GM21576 (cell line): Measurements from ENCODE around the gene CIRBP.
A peak's percentile ranks its signal among the peaks of the same experiment; 100 is the strongest.
"Not testable (repeated sequence)": the region's sequence is repeated elsewhere in the genome, so short reads cannot be mapped to it uniquely, and the experiment has no call there.

Source experiments
- ATAC-seq: cut with Tn5 transposase; IDR thresholded peaks from one replicate; pipeline ENCODE4 v1.9.1; 2021; ENCODE audit warnings: mild to moderate bottlenecking, moderate library complexity; ENCODE audit not compliant: unreplicated experiment

Gene CIRBP

GRCh38 chr19:1243768-1244692 lies 25.1 kb upstream of the CIRBP start:
- ATAC-seq, result no peak

DNA sequence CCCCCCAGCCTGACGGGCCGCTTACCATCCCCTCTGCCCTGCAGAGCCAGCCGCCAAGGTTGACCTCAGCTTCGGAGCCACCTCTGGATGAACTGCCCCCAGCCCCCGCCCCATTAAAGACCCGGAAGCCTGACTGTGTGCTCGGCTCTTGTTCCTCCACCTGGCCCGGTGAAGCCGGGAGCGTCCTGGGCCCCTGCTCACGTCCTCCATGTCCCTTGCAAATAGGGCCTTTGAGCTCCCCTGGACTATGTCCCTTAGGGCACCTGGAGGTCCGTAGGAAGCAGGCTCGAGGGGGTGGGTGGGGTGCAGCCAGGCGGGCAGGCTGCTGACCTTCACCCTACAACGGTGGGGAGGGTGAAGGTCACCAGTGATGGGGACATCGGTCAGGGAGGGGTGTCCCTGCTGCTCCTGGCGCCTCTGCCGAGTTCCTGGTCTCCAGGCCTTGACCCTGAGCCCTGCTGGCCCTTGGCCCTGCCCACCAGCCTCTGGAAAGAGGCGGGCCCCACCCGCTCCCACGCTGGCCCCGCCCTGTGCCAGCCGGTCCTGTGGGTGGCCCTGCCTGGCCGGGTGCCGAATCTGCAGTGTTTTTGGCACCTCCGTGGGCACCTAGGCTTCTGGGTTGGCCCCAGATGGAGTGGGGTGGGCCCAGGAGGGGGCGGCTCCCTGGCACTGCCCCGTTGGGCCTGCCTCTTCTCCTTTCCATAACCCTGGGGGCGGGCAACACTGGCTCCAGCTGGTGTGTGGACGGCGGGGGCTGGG lies 24.3 kb upstream of the CIRBP start:
- ATAC-seq, result no peak

- ATAC-seq, result no peak
Observed at GRCh38 chr19:1245494-1246264, 23.5 kb upstream of the CIRBP start.

DNA sequence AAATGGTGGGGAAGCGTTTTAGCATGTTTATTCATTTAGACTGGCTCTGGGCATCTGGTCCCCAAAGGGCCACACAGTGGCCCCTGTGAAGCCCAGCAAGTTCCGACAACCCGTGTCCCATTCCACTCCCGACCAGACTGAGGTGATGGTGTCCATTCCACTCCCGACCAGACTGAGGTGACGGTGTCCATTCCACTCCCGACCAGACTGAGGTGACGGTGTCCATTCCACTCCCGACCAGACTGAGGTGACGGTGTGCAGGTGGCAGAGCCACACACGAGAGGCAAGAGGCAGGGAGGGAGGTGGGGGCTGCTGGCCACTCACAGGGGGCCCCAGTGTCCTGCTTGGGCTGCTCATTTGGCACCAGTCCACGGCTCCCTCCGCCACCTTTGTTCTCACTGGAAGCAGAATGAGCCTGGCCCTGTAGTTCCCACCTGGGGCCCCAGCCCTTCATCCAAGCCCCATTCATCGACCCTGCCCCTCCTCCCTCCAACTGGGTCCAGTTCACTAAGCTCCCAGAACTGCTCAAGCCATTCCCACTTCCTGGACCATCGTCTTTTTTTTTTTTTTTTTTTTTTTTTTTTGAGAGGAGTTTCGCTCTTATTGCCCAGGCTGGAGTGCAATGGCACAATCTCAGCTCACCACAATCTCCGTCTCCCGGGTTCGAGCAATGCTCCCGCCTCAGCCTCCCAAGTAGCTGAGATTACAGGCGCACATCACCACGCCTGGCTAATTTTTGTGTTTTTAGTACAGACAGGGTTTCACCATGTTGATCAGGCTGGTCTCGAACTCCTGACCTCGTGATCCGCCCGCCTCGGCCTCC lies 22.7 kb upstream of the CIRBP start:
- not testable (repeated sequence) for ATAC-seq

DNA sequence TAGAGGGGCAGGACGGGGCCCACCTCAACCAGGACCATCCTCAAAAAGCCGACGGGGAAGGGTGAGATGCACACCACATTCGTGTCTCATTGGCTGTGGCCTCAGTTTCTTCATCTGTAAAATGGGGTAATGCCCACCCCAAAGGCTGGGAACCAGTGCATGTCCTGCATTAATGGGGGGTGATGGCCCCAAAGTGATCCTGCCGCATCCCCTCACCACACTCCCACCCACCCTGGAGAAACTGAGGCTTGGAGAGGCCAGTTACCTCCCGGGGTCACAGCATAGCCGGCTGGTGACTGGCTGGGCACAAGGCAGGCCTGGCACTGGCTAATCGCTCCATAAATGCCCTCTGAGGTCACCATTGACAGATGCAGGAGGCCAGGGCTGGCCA lies 21.4 kb upstream of the CIRBP start:
- no peak for ATAC-seq

DNA sequence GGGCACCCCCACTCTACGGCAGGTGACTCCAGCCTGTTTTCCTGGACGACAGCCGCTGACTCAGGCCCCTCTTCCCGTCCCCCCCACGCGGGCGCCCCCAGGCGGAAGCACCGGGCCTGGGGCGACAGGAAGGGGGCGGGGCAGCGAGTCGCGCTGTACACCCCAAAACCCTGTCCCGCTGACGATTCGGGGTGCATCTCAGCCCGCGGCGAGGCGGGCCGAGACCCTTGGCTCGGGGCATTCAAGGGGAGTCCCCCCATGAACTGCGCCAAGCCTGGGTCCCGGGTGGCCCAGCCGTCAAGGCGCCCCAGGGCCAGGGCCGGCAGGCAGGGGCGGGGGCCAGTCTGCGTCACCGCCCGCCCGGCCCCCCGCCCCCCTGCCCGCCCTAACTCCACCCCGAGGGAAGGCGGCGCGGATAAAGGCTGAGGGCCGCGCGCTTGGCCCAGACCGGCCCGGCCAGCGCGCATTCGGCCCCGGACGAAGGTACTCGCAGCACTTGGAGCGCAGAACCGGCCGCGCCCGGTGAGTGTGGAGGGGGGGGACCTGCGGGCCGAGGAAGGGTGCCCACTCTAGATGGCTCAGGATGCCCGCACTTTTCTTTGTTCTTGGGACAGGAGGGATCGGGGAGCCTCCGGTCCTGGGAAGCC lies 20.9 kb upstream of the CIRBP start, which contains the start of gene MIDN:
Gene MIDN, plus strand, starts transcription at position 445 of the 647 bp plus-strand sequence. CDS start 1,714 bp downstream, outside the sequence.
- peak; percentile 3 for ATAC-seq

GRCh38 chr19:1248786-1249297 lies 20.3 kb upstream of the CIRBP start:
- peak; percentile 24 for ATAC-seq

DNA sequence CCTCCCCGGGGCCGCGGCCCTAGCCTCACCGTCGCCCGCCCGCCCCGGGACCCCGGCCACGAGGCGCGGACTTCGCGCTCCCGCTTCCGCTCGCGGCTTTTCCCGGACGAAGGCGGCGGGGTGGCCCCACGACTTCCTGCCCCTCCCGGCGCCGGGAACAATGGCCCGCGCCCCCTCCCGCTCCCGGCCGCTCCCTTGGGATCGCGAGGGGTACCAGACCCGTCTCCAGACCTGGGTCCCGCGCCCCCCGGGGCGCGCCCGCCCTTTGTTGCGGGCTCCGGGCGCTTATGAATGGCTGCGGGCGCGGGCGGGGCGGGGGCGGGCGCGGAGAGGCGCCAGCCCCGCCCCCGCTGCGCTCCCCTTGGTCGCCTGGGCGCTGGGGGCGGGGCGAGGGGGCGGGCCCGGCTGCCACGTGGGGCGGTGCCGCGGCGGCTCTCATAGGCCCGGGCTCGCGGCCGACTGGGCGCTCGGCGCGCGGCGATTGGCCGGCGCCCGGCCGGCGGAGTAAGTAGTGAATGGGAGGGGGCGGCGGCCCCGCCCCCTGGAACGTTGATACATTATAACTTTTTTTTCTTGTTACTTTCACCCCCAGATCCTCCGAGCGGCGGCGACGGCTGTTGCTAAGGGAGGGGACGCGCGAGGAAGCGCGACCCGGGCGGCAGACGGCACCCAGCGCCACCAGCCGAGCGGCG lies 19.7 kb upstream of the CIRBP start:
- ATAC-seq, result peak; percentile 34

GRCh38 chr19:1249990-1250436 lies 19.1 kb upstream of the CIRBP start:
- no peak for ATAC-seq

DNA sequence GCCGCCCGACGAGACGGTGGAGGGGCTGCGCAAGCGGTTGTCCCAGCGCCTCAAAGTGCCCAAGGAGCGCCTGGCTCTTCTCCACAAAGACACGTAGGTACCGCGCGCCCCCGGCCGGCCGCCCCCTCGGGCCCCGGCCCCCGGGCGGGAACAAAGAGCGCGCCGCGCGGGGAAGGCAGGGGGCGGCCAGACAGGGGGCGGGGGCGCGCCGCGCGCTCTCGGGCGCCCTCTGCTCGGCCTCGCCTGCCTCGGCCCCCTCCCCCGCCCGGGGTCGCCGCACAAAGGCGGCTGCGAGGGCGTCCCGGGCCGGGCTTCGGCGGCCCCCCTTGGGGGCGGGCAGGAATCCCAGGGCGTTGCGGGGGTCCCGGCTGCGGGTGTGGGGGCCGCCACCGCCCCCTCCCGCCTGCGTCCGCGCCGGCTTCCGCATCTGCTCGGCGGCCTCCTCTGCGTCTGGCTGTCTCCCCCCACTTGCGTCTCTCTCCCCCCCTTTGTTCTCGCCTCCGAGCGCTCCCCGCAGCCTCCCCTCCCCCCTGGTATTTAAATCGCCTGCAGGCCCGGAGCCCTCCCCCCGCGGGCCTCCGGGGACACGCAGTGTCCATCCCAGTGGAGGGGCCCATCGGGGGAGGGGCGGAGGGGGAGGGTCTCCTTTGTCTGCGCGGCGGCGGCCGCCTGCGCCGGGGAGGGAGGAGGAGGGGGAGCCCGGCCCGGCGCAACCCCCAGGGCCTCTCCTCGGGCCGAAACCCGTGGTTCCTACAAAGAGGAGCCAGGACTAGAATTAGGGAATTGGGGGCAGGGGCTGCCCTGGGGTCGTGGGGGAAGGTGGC lies 18.5 kb upstream of the CIRBP start:
- ATAC-seq, result no peak

GRCh38 chr19:1251330-1252220 lies 17.6 kb upstream of the CIRBP start:
- ATAC-seq, result no peak

DNA sequence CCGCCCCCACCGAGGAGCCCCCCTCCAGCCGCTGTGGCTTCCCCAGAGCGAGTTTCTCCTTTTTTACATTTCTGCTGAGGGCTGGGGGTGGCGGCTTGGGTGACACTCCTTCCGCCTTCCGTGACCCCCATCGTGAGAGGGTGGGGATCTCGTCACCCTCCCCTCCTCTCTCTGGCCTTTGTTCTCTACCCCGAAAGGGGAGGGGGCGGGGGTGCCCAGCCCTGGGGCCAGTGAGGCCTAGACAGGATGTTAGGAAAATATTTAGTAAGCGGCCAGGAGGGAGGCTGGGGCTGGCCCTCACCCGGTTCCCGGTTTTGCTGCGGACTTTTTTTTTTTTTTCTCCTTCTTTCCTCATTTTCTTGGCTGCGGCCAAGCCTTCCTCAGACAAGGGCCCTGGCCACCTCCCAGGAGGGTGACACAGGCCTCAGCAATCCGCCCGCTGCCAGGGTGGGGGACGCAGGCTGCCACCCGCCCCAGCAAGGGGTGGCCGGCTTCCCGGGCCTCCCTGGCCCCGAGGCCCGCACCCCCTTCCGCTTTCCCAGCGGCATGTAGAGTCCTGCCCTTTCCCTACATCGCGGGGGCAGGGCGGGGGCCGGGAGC lies 16.8 kb upstream of the CIRBP start:
- ATAC-seq, result no peak

- ATAC-seq, result no peak
Observed at GRCh38 chr19:1252821-1253513, 16.2 kb upstream of the CIRBP start.

- ATAC-seq, result no peak
Observed at GRCh38 chr19:1253514-1254080, 15.5 kb upstream of the CIRBP start.

- no peak for ATAC-seq
Observed at GRCh38 chr19:1254081-1254527, 15.0 kb upstream of the CIRBP start.
